ENCODE data around the gene PCDHB13.

GRCh38 chr5:141180313-141180712, 33.4 kb upstream of the PCDHB13 start:
- TF ChIP-seq CTCF (IDR thresholded peaks at IDR 0.05) (no peak), EP300 (IDR thresholded peaks at IDR 0.05) (no peak)

Data from esophagus muscularis mucosa (tissue), 3 donors.